Measurements from ENCODE around the gene VSIR. TPM values are rescaled to one million over a fixed set of nuclear protein-coding genes. Genes with fewer than 3 reads are reported as not detected.
A peak's percentile ranks its signal among the peaks of the same experiment; 100 is the strongest.

The VSIR gene
- total and polyA plus RNA-seq, 3 experiments from 2014 or later = 59.6 to 349 (median 61.4) TPM

DNA sequence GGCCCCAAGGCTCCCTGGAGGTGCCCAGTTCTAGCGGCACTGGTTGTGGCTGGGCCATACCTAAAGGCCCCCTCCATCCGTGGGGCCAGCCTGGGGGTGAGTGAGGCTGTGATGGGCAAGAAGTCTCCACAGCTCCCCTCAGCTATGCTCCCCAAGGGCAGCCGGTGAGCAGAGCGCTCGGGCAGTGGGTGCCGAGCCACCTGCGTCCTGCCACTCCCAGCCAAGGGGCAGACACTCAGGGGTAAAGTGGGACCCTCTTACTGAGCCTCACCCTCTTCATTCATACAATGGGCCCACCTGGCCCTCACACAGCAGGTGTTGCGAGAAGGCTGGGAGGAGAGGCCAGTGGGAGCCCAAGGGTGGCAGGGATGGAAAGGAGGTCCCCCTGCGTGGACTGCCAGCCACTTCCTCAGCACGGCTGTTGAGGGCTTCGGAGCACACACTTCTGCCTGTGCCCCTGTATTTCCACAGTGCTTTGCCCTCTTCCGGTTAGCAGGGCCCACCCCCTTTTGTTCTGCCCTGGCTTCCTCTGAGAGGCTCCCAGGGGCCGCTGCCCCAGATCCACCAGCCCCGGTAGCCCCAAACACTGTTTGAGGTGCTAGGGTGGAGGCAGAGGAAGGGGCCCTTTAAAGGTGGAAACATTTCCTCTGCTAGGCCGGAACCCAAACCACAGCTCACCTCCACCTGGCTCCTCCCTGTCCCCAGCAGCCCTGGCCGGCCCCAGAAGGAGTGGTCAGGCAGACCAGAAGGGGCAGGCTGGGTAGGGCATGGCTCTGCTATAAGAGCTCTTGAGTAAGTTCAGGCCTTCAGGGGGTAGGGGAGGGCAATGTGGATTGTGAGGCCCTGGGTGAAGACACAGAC is 37.4 kb downstream of the VSIR start:
- H3K4me3 ChIP-seq (ENCODE audit: low read length) = peak overlapping the region; percentile 14
- peaks cover 88 to 100% (median 99%) of the 10 kb centered on the region in 3 donors for H3K4me1 Mint-ChIP-seq
- H3K27ac Mint-ChIP-seq = peak overlapping the region; percentile 78 to 98 (median 94)
- ChIA-PET CTCF (interaction anchor here (0.6 to 5.2 kb wide), 9 partner anchors 9 to 39 kb away, joined by 3 to 24 read pairs (median 6); partner anchors contain the start of gene VSIR), POLR2A (interaction anchor here (0.6 to 2.7 kb wide), 8 partner anchors 9 to 37 kb away, joined by 3 to 16 read pairs (median 4); partner anchors contain the start of gene VSIR)
- H3K9me3 Mint-ChIP-seq = no peaks in the 10 kb centered on the region
- H3K4me3 Mint-ChIP-seq = peak overlapping the region; percentile 15 to 84 (median 58)
- H3K27me3 Mint-ChIP-seq = peaks cover 0 to 2% of the 10 kb centered on the region in 2 donors
- peak overlapping the region; percentile 33 for H3K27ac ChIP-seq (ENCODE audit: low read depth, low read length)
- DNase-seq = peak; percentile 38 to 82 (median 73)
- no peaks in the 10 kb centered on the region for H3K9me3 ChIP-seq (ENCODE audit: low read length)
- H3K36me3 ChIP-seq (ENCODE audit: insufficient read depth, low read length) = no peaks in the 10 kb centered on the region
- H3K4me1 ChIP-seq (ENCODE audit: insufficient read depth, low read length) = peaks cover 100% of the 10 kb centered on the region
- no peaks in the 10 kb centered on the region for H3K27me3 ChIP-seq (ENCODE audit: insufficient read depth, low read length, poor library complexity, severe bottlenecking)
- no peaks in the 10 kb centered on the region for H3K36me3 Mint-ChIP-seq

DNA sequence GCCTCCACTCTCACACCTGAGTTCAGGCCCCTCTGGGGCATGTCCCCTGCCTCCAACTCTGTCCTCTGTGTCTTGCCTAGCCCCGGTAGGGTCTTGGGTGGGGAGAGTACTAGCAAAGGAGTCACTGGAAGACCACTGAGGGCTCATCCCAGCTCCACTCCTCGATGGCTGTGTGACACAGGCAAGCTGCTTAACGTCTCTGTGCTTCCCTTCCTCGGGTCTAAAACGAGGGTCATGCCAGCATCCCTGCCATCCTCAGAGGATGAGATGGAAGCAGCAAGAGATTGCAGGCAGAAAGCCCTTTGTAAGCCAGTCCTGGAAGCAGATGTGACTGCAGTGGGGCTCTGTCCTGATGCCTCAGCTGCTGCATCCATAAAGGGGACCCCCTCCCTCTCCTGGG is 38.5 kb downstream of the VSIR start:
- peaks cover 83 to 100% (median 97%) of the 10 kb centered on the region in 3 donors for H3K4me1 Mint-ChIP-seq
- H3K4me3 Mint-ChIP-seq = peak overlapping the region in 5 of 7 donors; percentile 55 to 84 (median 61)
- Histone ChIP-seq H3K4me1 (ENCODE audit: insufficient read depth, low read length) (peaks cover 99% of the 10 kb centered on the region), H3K27me3 (ENCODE audit: insufficient read depth, low read length, poor library complexity, severe bottlenecking) (no peaks in the 10 kb centered on the region), H3K36me3 (ENCODE audit: insufficient read depth, low read length) (no peaks in the 10 kb centered on the region), H3K9me3 (ENCODE audit: low read length) (no peaks in the 10 kb centered on the region), H3K27ac (ENCODE audit: low read depth, low read length) (peak overlapping the region; percentile 33), H3K4me3 (ENCODE audit: low read length) (peak overlapping the region; percentile 11)
- ChIA-PET CTCF (interaction anchor here (1.0 to 5.2 kb wide), 4 partner anchors 13 to 39 kb away, joined by 6 to 24 read pairs (median 14); partner anchors contain the start of gene VSIR), POLR2A (interaction anchor here (1.0 to 1.9 kb wide), 5 partner anchors 8 to 36 kb away, joined by 3 to 16 read pairs (median 3); no protein-coding TSS in a partner anchor)
- DNase-seq = no peak
- peak overlapping the region; percentile 78 to 98 (median 96) for H3K27ac Mint-ChIP-seq
- no peaks in the 10 kb centered on the region for H3K36me3 Mint-ChIP-seq
- H3K9me3 Mint-ChIP-seq = no peaks in the 10 kb centered on the region
- peaks cover 0 to 2% of the 10 kb centered on the region in 2 donors for H3K27me3 Mint-ChIP-seq

DNA sequence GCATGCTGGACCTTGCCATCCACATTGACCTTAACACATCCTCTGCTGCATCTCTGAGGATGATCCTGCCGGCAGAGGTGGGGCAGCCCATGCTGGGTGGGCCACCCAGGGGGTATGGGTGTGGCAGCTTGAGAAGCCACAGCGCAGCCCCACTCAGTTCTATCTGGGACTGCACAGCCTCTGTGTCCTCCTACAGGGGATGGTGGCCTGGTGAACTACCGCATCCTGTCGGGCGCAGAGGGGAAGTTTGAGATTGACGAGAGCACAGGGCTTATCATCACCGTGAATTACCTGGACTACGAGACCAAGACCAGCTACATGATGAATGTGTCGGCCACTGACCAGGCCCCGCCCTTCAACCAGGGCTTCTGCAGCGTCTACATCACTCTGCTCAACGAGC is 41.5 kb downstream of the VSIR start:
- Histone ChIP-seq H3K27me3 (ENCODE audit: insufficient read depth, low read length, poor library complexity, severe bottlenecking) (no peaks in the 10 kb centered on the region), H3K4me3 (ENCODE audit: low read length) (no peak overlapping the region), H3K4me1 (ENCODE audit: insufficient read depth, low read length) (peaks cover 97% of the 10 kb centered on the region), H3K9me3 (ENCODE audit: low read length) (no peaks in the 10 kb centered on the region), H3K36me3 (ENCODE audit: insufficient read depth, low read length) (no peaks in the 10 kb centered on the region), H3K27ac (ENCODE audit: low read depth, low read length) (no peak overlapping the region)
- peak in 3 of 5 donors; percentile 32 to 64 (median 34) for DNase-seq
- H3K9me3 Mint-ChIP-seq = no peaks in the 10 kb centered on the region
- ChIA-PET POLR2A (interaction anchor here (1.1 to 3.5 kb wide), 4 partner anchors 11 to 40 kb away, joined by 3 to 14 read pairs (median 8); no protein-coding TSS in a partner anchor), CTCF (interaction anchor here (1.3 to 12.3 kb wide), 11 partner anchors 13 to 80 kb away, joined by 3 to 152 read pairs (median 7); partner anchors contain the start of gene VSIR)
- H3K4me3 Mint-ChIP-seq = peak overlapping the region in 6 of 7 donors; percentile 41 to 74 (median 58)
- H3K27me3 Mint-ChIP-seq = peaks cover 0 to 2% of the 10 kb centered on the region in 2 donors
- H3K27ac Mint-ChIP-seq = peak overlapping the region; percentile 61 to 97 (median 86)
- H3K4me1 Mint-ChIP-seq = peaks cover 84 to 99% (median 97%) of the 10 kb centered on the region in 3 donors
- no peaks in the 10 kb centered on the region for H3K36me3 Mint-ChIP-seq

DNA sequence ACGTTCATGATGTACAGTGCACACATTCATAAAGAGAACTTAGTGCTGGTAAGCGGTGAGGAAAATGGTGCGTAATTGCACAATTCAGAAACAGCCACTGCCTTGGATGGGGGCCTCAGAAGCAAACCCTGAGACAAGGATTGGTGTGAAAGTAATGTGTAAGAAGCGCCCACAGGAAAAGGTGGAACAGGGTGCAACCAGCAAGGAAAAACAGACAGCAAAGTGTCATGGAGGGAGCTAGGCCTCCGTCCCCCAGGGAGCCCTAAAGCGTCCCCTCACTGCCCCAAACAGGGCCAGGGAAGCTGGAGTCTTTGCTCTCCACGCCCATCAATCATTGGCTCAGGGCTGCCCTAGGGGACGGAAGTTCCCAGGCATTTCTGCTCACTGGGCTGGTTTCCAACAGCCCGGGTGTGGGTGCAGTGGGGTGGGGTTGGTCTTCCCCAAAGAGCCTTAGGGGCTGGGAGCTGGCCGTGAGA is 44.1 kb downstream of the VSIR start:
- H3K27me3 Mint-ChIP-seq = peaks cover 0 to 2% of the 10 kb centered on the region in 2 donors
- POLR2A ChIA-PET = interaction anchor here (1.6 to 4.3 kb wide), 5 partner anchors 14 to 43 kb away, joined by 3 to 42 read pairs (median 20); partner anchors contain the start of gene VSIR
- no peak overlapping the region for H3K4me3 ChIP-seq (ENCODE audit: low read length)
- H3K9me3 Mint-ChIP-seq = no peaks in the 10 kb centered on the region
- H3K36me3 ChIP-seq (ENCODE audit: insufficient read depth, low read length) = no peaks in the 10 kb centered on the region
- H3K27me3 ChIP-seq (ENCODE audit: insufficient read depth, low read length, poor library complexity, severe bottlenecking) = no peaks in the 10 kb centered on the region
- no peak for DNase-seq
- H3K27ac Mint-ChIP-seq = peak overlapping the region; percentile 93 to 99 (median 98)
- H3K4me3 Mint-ChIP-seq = peak overlapping the region in 5 of 7 donors; percentile 36 to 81 (median 54)
- CTCF ChIA-PET = interaction anchor here (0.9 to 12.3 kb wide), 9 partner anchors 9 to 106 kb away, joined by 3 to 152 read pairs (median 6); partner anchors contain the start of gene VSIR
- peaks cover 80 to 98% (median 86%) of the 10 kb centered on the region in 3 donors for H3K4me1 Mint-ChIP-seq
- H3K9me3 ChIP-seq (ENCODE audit: low read length) = no peaks in the 10 kb centered on the region
- no peaks in the 10 kb centered on the region for H3K36me3 Mint-ChIP-seq
- H3K27ac ChIP-seq (ENCODE audit: low read depth, low read length) = peak overlapping the region; percentile 17
- peaks cover 97% of the 10 kb centered on the region for H3K4me1 ChIP-seq (ENCODE audit: insufficient read depth, low read length)

DNA sequence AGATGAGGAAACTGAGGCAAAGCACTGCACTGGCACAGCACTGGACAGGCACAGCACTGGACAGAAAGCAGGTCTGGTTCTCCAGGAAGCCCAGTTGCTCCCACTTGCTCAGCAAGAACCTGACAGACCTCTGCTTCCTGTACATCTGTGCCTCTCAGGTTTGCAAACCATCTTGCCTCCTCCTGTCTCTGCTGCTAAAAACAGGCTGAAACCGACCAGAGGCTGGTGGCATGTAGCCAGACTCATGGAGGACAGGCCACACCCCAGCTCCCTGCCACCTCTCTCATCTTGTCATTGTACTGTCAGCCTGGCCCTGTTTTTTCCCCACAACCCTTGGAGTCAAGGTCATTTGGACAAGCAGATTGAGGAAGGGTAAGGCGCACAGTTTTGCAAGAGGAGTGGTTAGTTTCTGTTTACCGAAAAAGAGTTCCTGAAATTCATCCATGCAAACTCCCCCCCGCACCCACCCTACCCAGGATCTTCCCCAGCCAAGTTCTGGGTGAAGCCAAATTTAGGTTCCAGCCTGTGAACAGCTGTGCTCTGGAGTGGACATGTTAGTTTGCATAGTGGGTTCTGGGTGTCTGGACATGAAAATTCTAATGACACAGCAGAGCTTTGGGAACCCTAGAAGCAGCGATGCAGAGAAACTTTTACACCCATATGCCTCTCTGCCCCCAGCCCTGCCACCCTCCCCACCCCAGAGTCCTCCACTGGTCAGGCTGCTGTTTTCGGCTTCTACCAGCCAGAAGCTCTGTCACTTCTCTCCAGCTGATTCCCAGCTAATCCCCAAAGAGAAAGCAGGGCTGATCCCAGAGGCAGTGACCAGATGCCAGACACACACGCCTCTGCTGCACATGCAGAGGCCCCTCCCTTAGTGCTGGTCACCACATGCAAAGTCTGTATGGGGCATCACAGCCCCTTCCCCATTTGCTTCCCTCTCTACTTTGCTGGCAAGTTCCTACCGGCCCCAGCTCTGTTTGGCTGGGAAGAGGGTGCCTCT is 45.3 kb downstream of the VSIR start:
- Mint-ChIP-seq H3K36me3 (no peaks in the 10 kb centered on the region), H3K4me3 (peak overlapping the region; percentile 64 to 88 (median 79)), H3K27ac (peak overlapping the region; percentile 97 to 99 (median 98)), H3K27me3 (peaks cover 0 to 2% of the 10 kb centered on the region in 2 donors), H3K9me3 (no peaks in the 10 kb centered on the region), H3K4me1 (peaks cover 73 to 96% (median 81%) of the 10 kb centered on the region in 3 donors)
- peaks cover 96% of the 10 kb centered on the region for H3K4me1 ChIP-seq (ENCODE audit: insufficient read depth, low read length)
- CTCF ChIA-PET = interaction anchor here (0.7 to 12.3 kb wide), 15 partner anchors 9 to 105 kb away, joined by 3 to 152 read pairs (median 6); partner anchors contain the start of genes C10orf105 and VSIR
- POLR2A ChIA-PET = interaction anchor here (0.6 to 4.3 kb wide), 10 partner anchors 9 to 45 kb away, joined by 3 to 42 read pairs (median 11); partner anchors contain the start of genes C10orf105 and VSIR
- H3K27ac ChIP-seq (ENCODE audit: low read depth, low read length) = peak overlapping the region; percentile 77
- H3K36me3 ChIP-seq (ENCODE audit: insufficient read depth, low read length) = no peaks in the 10 kb centered on the region
- no peaks in the 10 kb centered on the region for H3K27me3 ChIP-seq (ENCODE audit: insufficient read depth, low read length, poor library complexity, severe bottlenecking)
- peak overlapping the region; percentile 24 for H3K4me3 ChIP-seq (ENCODE audit: low read length)
- H3K9me3 ChIP-seq (ENCODE audit: low read length) = no peaks in the 10 kb centered on the region
- peak; percentile 65 to 90 (median 85) for DNase-seq

DNA sequence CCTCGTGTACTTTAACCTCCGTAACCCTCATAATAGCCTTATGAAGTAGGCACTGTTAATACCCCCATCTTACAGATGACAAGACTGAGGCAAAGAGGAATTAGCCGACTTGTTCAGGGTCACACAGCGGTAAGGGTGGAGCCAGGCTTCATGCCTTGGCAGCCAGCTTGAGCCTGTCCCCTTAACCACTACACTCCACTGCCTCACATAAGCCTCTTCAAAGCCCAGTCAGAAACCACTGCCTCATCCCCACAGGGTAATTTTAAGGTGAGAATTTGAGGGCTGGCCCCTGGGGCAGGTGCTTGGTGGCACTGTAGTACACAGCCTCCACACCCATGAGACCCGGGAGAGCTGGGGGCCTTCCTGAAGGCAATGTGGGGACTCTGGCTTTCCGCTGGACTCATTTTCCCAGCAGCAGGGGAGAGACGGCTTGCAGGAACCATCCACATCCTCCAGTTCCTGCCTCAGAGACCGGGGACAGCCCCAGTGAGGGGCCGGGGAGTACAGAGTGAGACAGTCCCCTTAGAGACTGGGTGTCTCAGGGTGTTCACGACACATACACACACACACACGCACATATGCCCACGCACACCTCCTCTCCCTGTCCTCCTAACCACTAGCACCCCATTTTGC is 46.1 kb downstream of the VSIR start:
- Mint-ChIP-seq H3K4me3 (peak overlapping the region; percentile 64 to 88 (median 79)), H3K36me3 (no peaks in the 10 kb centered on the region), H3K9me3 (no peaks in the 10 kb centered on the region), H3K27me3 (peaks cover 0 to 2% of the 10 kb centered on the region in 2 donors), H3K27ac (peak overlapping the region; percentile 97 to 99 (median 98)), H3K4me1 (peaks cover 69 to 96% (median 81%) of the 10 kb centered on the region in 3 donors)
- peak; percentile 43 to 82 (median 80) for DNase-seq
- Histone ChIP-seq H3K4me1 (ENCODE audit: insufficient read depth, low read length) (peaks cover 95% of the 10 kb centered on the region), H3K36me3 (ENCODE audit: insufficient read depth, low read length) (no peaks in the 10 kb centered on the region), H3K27ac (ENCODE audit: low read depth, low read length) (peak overlapping the region; percentile 77), H3K27me3 (ENCODE audit: insufficient read depth, low read length, poor library complexity, severe bottlenecking) (no peaks in the 10 kb centered on the region), H3K4me3 (ENCODE audit: low read length) (peak overlapping the region; percentile 24), H3K9me3 (ENCODE audit: low read length) (no peaks in the 10 kb centered on the region)
- CTCF ChIA-PET = interaction anchor here (0.8 to 12.3 kb wide), 15 partner anchors 8 to 84 kb away, joined by 3 to 152 read pairs (median 6); partner anchors contain the start of genes C10orf105 and VSIR
- POLR2A ChIA-PET = interaction anchor here (0.8 to 4.3 kb wide), 12 partner anchors 10 to 408 kb away, joined by 3 to 42 read pairs (median 10); partner anchors contain the start of genes PSAP, SLC29A3 and VSIR

All from CD8-positive, alpha-beta memory T cell (primary cell).